H1 (cell line): ENCODE measurements around the gene CCDC136. TPM values are rescaled to one million over a fixed set of nuclear protein-coding genes. Genes with fewer than 3 reads are reported as not detected.

ENCODE experiments used
- BACH1 ChIP-seq: IDR thresholded peaks from 2 replicates; pipeline ENCODE4 v1.6.1; 2012; ENCODE audit warnings: low read length, improper control_type of control experiment
- CBX8 ChIP-seq: fragments of 300-800, 300-1000 bp; sonication (generic); IDR thresholded peaks from 2 replicates; pipeline ENCODE4 v1.7.1; 2016; ENCODE audit warnings: low read depth, low read length, borderline replicate concordance
- CHD1 ChIP-seq: IDR thresholded peaks from 2 replicates; pipeline ENCODE4 v1.6.1; 2012; ENCODE audit warnings: low read depth, low read length, improper control_type of control experiment
- CHD7 ChIP-seq: fragments of 300-600 bp; sonication (generic); IDR thresholded peaks from 2 replicates; pipeline ENCODE4 v1.7.1; 2012; ENCODE audit warnings: low read length, moderate library complexity, mild to moderate bottlenecking, inconsistent platforms; ENCODE audit not compliant: insufficient replicate concordance
- JUN ChIP-seq: IDR thresholded peaks from 2 replicates; pipeline ENCODE4 v1.6.1; 2011; ENCODE audit warnings: low read depth, mild to moderate bottlenecking, improper control_type of control experiment, low read length
- KDM4A ChIP-seq: IDR thresholded peaks from one replicate; pipeline ENCODE4 v1.7.1; 2012; ENCODE audit warnings: low read depth, mild to moderate bottlenecking, moderate library complexity, low read length, inconsistent platforms; ENCODE audit not compliant: severe bottlenecking
- KDM5A ChIP-seq: fragments of 200-600 bp; IDR thresholded peaks from 2 replicates; pipeline ENCODE4 v1.7.1; 2012; ENCODE audit warnings: mild to moderate bottlenecking, low read length, inconsistent platforms, mixed read lengths
- SIRT6 ChIP-seq: IDR thresholded peaks from one replicate; pipeline ENCODE4 v1.7.1; 2012; ENCODE audit warnings: low read length, inconsistent platforms
- USF2 ChIP-seq: IDR thresholded peaks from 2 replicates; pipeline ENCODE4 v1.6.1; 2011; ENCODE audit warnings: low read length, improper control_type of control experiment
- polyA plus RNA-seq, 7 experiments: library from polyadenylated mRNA; depleted of rRNA in 3 of 7; stranded (reverse) in 5 of 7; unstranded in 2 of 7; fragments of >200 nt in 5 of 7; fragments of 200-250 nt in 2 of 7; gene quantifications; 1 replicate in 5 of 7; 2 replicates in 1 of 7; 4 replicates in 1 of 7; pipeline versions ENCODE4 v1.2.1 to v1.2.3, GENCODE V29; 2011 to 2013; ENCODE audit warnings: missing spikeins in 2 of 7, mixed read lengths in 2 of 7
- total RNA-seq: library from RNA; stranded (reverse); fragmentation: NEBNext Ultra II Directional; extraction: Animal tissue kit (Norgen Biotek cat#: 25700); gene quantifications from 2 replicates; pipeline ENCODE4 v1.2.1, GENCODE V29; 2021

Gene CCDC136
- total and polyA plus RNA-seq, 2 of the 8 experiments (the other 6 are each of a cell fraction or from before 2014, with no cell fraction given), result 35.6 to 47.7 TPM

- TF ChIP-seq USF2, result no peak
- no peak for TF ChIP-seq CHD1
- TF ChIP-seq BACH1, result no peak
- no peak for TF ChIP-seq SIRT6
- no peak for TF ChIP-seq KDM4A
- TF ChIP-seq CHD7, result no peak
- TF ChIP-seq KDM5A, result no peak
- no peak for TF ChIP-seq JUN
- TF ChIP-seq CBX8, result no peak
These were observed 70.3 kb downstream of the CCDC136 start (continued) for GRCh38 chr7:128861957-128862570.
